HEK293T (cell line): ENCODE results near the gene SPINK2.
A peak's percentile ranks its signal among the peaks of the same experiment; 100 is the strongest.

Experiments
- CTCF ChIA-PET: fragments of 350-600 bp; formaldehyde crosslinking; extraction: SDS; loops from one replicate; lab custom pipeline; 2021; ENCODE audit warnings: antibody characterized with exemption, inconsistent platforms; lab: Yijun Ruan, JAX
- POLR2A ChIA-PET: fragments of 350-600 bp; formaldehyde crosslinking; extraction: SDS; loops from one replicate; lab custom pipeline; 2020; ENCODE audit warnings: antibody characterized with exemption, inconsistent platforms; lab: Yijun Ruan, JAX
- DNase-seq: peaks from one replicate; pipeline ENCODE4 v3.0.0; 2012; ENCODE audit warnings: mixed read lengths; ENCODE audit errors: extremely low spot score
- ARNT ChIP-seq: fragments of 450-650 bp; IDR thresholded peaks from 2 replicates; pipeline ENCODE4 v1.6.1; 2017; ENCODE audit warnings: mild to moderate bottlenecking
- BHLHE40 ChIP-seq: fragments of 450-650 bp; IDR thresholded peaks from 2 replicates; pipeline ENCODE4 v1.6.1; 2016; ENCODE audit warnings: mild to moderate bottlenecking, moderate library complexity, borderline replicate concordance
- CTBP1 ChIP-seq: fragments of 450-650 bp; IDR thresholded peaks from 2 replicates; pipeline ENCODE4 v1.6.1; 2016; ENCODE audit warnings: borderline replicate concordance
- ELF4 ChIP-seq: fragments of 450-650 bp; IDR thresholded peaks from 2 replicates; pipeline ENCODE4 v1.6.1; 2017; ENCODE audit warnings: antibody characterized with exemption
- FOXA1 ChIP-seq: fragments of 450-650 bp; IDR thresholded peaks from 2 replicates; pipeline ENCODE4 v1.6.1; 2016; ENCODE audit warnings: mild to moderate bottlenecking
- FOXK2 ChIP-seq: fragments of 450-650 bp; IDR thresholded peaks from 2 replicates; pipeline ENCODE4 v1.6.1; 2016; ENCODE audit warnings: mild to moderate bottlenecking
- FOXM1 ChIP-seq: fragments of 450-650 bp; IDR thresholded peaks from 2 replicates; pipeline ENCODE4 v1.6.1; 2017; ENCODE audit warnings: mild to moderate bottlenecking, borderline replicate concordance
- HDGF ChIP-seq: fragments of 450-650 bp; IDR thresholded peaks from 2 replicates; pipeline ENCODE4 v1.6.1; 2017; ENCODE audit warnings: antibody characterized with exemption, borderline replicate concordance
- L3MBTL2 ChIP-seq: fragments of 450-650 bp; conservative IDR thresholded peaks from 2 replicates; pipeline ENCODE4 v1.6.1; 2016; ENCODE audit warnings: mild to moderate bottlenecking
- LEF1 ChIP-seq: fragments of 450-650 bp; IDR thresholded peaks from 2 replicates; pipeline ENCODE4 v1.6.1; 2017; ENCODE audit warnings: mild to moderate bottlenecking, borderline replicate concordance
- NFRKB ChIP-seq: fragments of 450-650 bp; IDR thresholded peaks from 2 replicates; pipeline ENCODE4 v1.6.1; 2016; ENCODE audit warnings: mild to moderate bottlenecking, moderate library complexity
- SP1 ChIP-seq: fragments of 450-650 bp; IDR thresholded peaks from 2 replicates; pipeline ENCODE4 v1.6.1; 2017
- SUZ12 ChIP-seq: fragments of 450-650 bp; IDR thresholded peaks from 2 replicates; pipeline ENCODE4 v1.6.1; 2016; ENCODE audit warnings: mild to moderate bottlenecking
- TARDBP ChIP-seq: fragments of 450-650 bp; IDR thresholded peaks from 2 replicates; pipeline ENCODE4 v1.6.1; 2016
- ZNF384 ChIP-seq: fragments of 450-650 bp; IDR thresholded peaks from 2 replicates; pipeline ENCODE4 v1.6.1; 2016
- TF ChIP-seq, protein P1 (sequence below): fragments of 450-650 bp; IDR thresholded peaks from 2 replicates; pipeline ENCODE4 v1.6.1; 2016

The SPINK2 gene

DNA sequence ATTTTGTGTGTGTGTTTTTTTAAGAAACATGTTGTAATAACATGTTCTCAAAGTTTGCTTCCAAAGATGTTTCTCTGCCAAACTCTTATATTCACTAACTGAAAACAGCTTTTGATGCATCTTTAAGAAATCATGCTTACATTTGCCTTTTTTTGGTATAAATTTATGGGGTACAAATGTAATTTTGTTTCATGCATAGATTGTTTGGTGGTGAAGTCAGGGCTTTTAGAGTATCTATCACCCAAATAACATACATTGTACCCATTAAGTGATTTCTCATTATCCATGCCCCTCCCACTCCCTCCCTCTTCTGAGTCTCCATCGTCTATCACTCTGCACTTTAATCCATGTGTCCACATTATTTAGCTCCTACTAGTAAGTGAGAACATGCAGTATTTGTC lies 30.8 kb downstream of the SPINK2 start:
- no peak for DNase-seq
- CTCF ChIA-PET: no interaction called here
- POLR2A ChIA-PET: no interaction called here
- TF ChIP-seq L3MBTL2 (no peak), BHLHE40 (no peak), SP1 (no peak), HDGF (no peak), TARDBP (no peak), ARNT (no peak)

DNA sequence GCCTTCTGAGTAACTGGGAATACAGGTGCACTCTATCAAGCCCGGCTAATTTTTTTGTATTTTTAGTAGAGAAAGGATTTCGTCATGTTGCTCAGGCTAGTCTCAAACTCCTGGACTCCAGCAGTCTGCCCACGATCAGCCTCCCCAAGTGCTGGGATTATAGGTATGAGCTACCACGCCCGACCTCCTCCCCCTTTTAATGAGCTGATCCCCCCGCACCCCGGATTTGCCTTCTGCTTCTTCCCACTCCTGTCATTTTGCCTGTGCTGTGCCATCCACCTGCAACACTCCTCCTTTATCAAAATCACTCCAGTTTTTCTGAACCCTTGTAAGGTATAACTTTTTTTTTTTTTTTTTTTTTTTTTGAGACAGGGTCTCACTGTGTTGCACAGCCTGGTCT lies 33.4 kb downstream of the SPINK2 start:
- no peak for DNase-seq
- TF ChIP-seq, protein P1, sequence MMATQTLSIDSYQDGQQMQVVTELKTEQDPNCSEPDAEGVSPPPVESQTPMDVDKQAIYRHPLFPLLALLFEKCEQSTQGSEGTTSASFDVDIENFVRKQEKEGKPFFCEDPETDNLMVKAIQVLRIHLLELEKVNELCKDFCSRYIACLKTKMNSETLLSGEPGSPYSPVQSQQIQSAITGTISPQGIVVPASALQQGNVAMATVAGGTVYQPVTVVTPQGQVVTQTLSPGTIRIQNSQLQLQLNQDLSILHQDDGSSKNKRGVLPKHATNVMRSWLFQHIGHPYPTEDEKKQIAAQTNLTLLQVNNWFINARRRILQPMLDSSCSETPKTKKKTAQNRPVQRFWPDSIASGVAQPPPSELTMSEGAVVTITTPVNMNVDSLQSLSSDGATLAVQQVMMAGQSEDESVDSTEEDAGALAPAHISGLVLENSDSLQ: no peak
- TF ChIP-seq ZNF384 (no peak), FOXK2 (no peak), SUZ12 (no peak), TARDBP (no peak), NFRKB (no peak), FOXA1 (no peak), L3MBTL2 (no peak), HDGF (no peak), ARNT (no peak), BHLHE40 (no peak), SP1 (no peak), LEF1 (no peak), FOXM1 (no peak), ELF4 (no peak), CTBP1 (no peak)
- POLR2A ChIA-PET: interaction anchor here (1.5 kb wide), 1 partner anchor 13 kb away, joined by 3 read pairs; no protein-coding TSS in a partner anchor
- CTCF ChIA-PET: interaction anchor here (1.3 kb wide), 1 partner anchor 243 kb away, joined by 3 read pairs; no protein-coding TSS in a partner anchor

DNA sequence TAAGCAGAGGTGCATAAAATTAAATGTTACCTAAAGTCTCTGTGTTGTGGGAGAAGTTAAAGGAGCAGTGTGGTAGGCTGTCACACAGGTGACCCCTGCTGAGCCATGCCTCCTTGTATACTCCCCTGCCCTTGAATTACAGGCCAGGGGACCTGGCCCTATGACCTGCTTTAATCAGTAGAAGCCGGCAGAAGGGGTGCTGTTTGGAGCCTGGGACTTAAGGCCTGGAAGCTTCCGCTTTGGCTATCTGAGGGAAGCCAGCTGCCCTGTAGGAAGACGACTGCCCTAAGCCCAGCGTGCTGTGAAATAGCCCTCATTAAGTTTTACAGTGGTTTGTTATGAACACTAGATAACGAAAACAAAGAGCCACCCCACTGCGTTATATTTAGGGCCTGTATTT lies 34.1 kb downstream of the SPINK2 start:
- POLR2A ChIA-PET: interaction anchor here (1.5 kb wide), 1 partner anchor 12 kb away, joined by 3 read pairs; no protein-coding TSS in a partner anchor
- no peak for DNase-seq
- CTCF ChIA-PET: interaction anchor here (0.9 to 1.3 kb wide), 2 partner anchors 13 to 243 kb away, joined by 3 read pairs; no protein-coding TSS in a partner anchor
- no peak for TF ChIP-seq ZNF384
- TF ChIP-seq FOXA1: no peak
- TF ChIP-seq ARNT: no peak
- no peak for TF ChIP-seq FOXM1
- no peak for TF ChIP-seq SP1
- TF ChIP-seq BHLHE40: no peak
- TF ChIP-seq LEF1: no peak
- no peak for TF ChIP-seq FOXK2
- no peak for TF ChIP-seq HDGF
- no peak for TF ChIP-seq SUZ12
- TF ChIP-seq, protein P1: no peak
- TF ChIP-seq L3MBTL2: no peak
- TF ChIP-seq ELF4: no peak
- no peak for TF ChIP-seq CTBP1
- no peak for TF ChIP-seq TARDBP
- no peak for TF ChIP-seq NFRKB

DNA sequence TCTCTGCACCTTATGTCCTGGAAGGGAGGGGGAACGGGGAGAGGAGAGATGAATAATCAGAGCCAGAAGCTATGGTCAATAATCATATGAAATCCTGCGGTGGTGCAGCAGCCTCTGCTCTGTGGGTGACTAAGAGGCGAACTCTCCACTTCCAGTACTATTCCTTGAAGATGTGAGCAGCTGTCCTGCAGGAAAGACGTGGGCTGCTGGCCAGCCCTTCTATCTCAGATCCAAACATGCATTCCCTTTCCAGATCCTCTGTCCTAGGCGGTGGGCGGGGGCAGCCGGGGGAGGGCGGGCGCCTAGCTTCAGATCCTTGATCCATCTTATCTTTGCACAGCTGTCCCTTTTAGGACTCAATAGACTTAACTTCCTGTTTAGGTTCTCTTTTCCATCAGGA lies 34.5 kb downstream of the SPINK2 start:
- POLR2A ChIA-PET: interaction anchor here (1.5 kb wide), 1 partner anchor 12 kb away, joined by 3 read pairs; no protein-coding TSS in a partner anchor
- peak; percentile 19 for DNase-seq
- CTCF ChIA-PET: interaction anchor here (0.9 to 1.3 kb wide), 2 partner anchors 13 to 242 kb away, joined by 3 read pairs; no protein-coding TSS in a partner anchor
- TF ChIP-seq FOXK2 (no peak), SUZ12 (no peak), ARNT (no peak), ZNF384 (no peak), ELF4 (no peak), FOXA1 (no peak), FOXM1 (no peak), LEF1 (no peak), TARDBP (no peak), L3MBTL2 (no peak), NFRKB (no peak), CTBP1 (no peak), BHLHE40 (no peak), SP1 (no peak), HDGF (no peak)
- TF ChIP-seq, protein P1: no peak

DNA sequence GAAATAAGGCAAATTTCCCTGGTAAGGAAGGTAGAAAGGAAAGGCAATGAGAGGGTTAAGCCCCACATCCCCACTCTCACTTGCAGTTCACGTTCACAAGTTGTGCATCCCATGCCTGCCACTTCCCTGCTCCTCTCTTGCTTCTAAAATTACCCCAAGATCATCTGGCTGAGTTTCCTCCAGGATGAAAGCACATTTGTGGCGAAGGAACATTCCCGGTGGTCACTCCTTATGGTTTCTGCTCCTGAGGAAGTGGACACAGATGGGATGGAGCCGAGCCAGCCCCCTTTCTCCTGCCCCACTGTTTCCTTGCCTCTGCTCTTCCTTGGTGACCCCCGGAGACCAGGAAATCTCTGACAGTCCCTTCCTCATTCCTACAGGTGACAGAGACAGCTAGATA lies 37.5 kb downstream of the SPINK2 start:
- ChIA-PET POLR2A (no interaction called here), CTCF (no interaction called here)
- TF ChIP-seq FOXK2: no peak
- TF ChIP-seq CTBP1: no peak
- TF ChIP-seq, protein P1: no peak
- no peak for TF ChIP-seq SUZ12
- no peak for TF ChIP-seq FOXM1
- DNase-seq: no peak
